Activated naive CD8-positive, alpha-beta T cell treated with anti-CD3 and anti-CD28 coated beads for 36 hours (primary cell): ENCODE measurements around the gene ARHGAP35. TPM values are rescaled to one million over a fixed set of nuclear protein-coding genes. Genes with fewer than 3 reads are reported as not detected.
"Not testable (repeated sequence)": the region's sequence is repeated elsewhere in the genome, so short reads cannot be mapped to it uniquely, and the experiment has no call there.

Experiments used
- DNase-seq: peaks from one replicate; pipeline ENCODE4 v3.0.0; 2021
- H3K27ac Mint-ChIP-seq: one replicate; pipeline ENCODE4 v1.8.0; 2022; ENCODE audit warnings: mild to moderate bottlenecking, moderate library complexity, mixed read lengths
- H3K27me3 Mint-ChIP-seq: one replicate; pipeline ENCODE4 v1.8.0; 2022; ENCODE audit warnings: mild to moderate bottlenecking, mixed read lengths
- H3K36me3 Mint-ChIP-seq: one replicate; pipeline ENCODE4 v1.8.0; 2021; ENCODE audit warnings: mild to moderate bottlenecking, mixed read lengths
- H3K4me1 Mint-ChIP-seq: one replicate; pipeline ENCODE4 v1.8.0; 2021; ENCODE audit warnings: mixed read lengths
- H3K4me3 Mint-ChIP-seq: one replicate; pipeline ENCODE4 v1.8.0; 2022; ENCODE audit warnings: mild to moderate bottlenecking, moderate library complexity, mixed read lengths
- H3K9me3 Mint-ChIP-seq: one replicate; pipeline ENCODE4 v1.8.0; 2022; ENCODE audit warnings: mixed read lengths
- total RNA-seq, 2 experiments: library from RNA; stranded (reverse); gene quantifications; one replicate each; pipeline ENCODE4 v1.2.3, GENCODE V29; 2021

ARHGAP35 gene
- total RNA-seq, 2 experiments from 2014 or later: 13.6 to 13.7 TPM

DNA sequence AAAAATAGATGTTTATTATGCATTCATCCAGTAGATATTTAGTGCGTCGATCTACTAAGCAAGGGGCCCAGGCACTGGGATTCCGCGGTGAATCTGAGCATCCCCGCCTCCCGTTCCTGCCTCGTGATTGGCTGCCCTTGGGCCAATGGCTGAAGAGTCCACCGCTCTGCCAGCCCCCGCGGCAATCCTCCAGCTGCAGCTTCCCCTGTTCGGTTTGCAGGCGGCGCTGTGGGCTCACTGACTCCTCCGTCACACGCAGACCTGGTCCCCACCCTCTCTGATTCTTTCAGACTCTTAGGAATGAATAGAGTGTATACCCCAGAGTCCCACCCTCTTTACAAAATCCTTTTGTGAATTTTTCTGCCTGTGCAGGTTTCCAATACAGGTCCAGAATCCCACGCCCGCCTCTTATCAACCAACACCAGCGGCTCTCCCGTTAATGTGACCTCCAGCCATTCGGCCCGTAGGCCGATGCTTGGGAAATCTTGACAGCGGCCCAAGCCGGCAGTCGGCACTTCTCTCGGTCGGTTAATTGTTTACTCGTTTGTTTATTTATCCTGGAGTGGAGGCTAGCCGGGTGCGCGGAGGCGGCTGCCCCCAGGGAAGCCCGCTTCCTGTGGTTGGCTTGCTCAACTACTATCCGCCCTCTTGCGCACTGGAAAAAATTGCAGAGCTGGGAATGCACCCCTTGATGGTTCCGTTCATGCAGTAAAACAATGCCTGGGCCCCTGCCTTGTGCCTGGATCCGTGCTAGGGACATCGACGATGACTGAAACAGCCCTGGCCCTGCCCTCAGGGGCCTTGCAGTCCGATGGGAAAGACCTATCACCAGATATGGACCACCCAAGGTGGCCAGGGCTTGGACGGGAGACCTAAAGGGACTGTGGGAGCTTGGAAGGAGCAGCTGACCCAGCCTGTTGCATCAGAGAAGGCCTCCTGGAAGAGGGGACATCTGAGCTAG lies 4.5 kb upstream of the ARHGAP35 start:
- H3K27me3 Mint-ChIP-seq: peaks cover 3% of the 10 kb centered on the region

DNA sequence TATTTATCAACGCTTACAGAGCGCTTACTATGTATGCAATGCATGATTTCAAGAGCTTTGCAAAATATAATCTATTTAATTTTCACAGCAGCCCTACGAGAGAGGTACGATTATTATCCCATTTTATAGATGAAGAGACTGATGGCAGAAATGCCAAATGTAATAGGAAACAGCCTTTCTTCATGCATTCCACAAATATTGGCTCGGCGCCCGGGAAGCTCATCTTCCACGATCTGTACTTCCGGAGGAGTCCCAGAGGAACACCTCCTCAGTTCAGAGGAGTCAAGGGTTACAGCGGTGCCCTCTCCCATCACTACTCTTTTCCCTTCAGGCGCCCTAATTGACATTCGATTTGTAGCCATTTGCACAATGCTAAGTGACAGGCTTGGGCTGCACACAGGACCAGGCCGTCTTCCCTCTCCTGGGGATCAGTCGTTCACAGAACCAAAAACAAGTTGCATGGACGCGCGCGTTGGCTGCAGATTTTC lies 1.1 kb upstream of the ARHGAP35 start:
- H3K9me3 Mint-ChIP-seq: peaks cover 3% of the 10 kb centered on the region
- peak overlapping the region; percentile 94 for H3K27ac Mint-ChIP-seq
- DNase-seq: no peak
- H3K4me3 Mint-ChIP-seq: peak overlapping the region; percentile 76
- H3K27me3 Mint-ChIP-seq: no peaks in the 10 kb centered on the region
- H3K4me1 Mint-ChIP-seq: peaks cover 20% of the 10 kb centered on the region
- H3K36me3 Mint-ChIP-seq: peaks cover 4% of the 10 kb centered on the region

More for the DNA sequence above, 4.5 kb upstream of the ARHGAP35 start:
- H3K36me3 Mint-ChIP-seq: peaks cover 4% of the 10 kb centered on the region
- peaks cover 3% of the 10 kb centered on the region for H3K9me3 Mint-ChIP-seq
- peak overlapping the region; percentile 81 for H3K27ac Mint-ChIP-seq
- peaks cover 18% of the 10 kb centered on the region for H3K4me1 Mint-ChIP-seq
- peak overlapping the region; percentile 68 for H3K4me3 Mint-ChIP-seq
- peak; percentile 92 for DNase-seq

DNA sequence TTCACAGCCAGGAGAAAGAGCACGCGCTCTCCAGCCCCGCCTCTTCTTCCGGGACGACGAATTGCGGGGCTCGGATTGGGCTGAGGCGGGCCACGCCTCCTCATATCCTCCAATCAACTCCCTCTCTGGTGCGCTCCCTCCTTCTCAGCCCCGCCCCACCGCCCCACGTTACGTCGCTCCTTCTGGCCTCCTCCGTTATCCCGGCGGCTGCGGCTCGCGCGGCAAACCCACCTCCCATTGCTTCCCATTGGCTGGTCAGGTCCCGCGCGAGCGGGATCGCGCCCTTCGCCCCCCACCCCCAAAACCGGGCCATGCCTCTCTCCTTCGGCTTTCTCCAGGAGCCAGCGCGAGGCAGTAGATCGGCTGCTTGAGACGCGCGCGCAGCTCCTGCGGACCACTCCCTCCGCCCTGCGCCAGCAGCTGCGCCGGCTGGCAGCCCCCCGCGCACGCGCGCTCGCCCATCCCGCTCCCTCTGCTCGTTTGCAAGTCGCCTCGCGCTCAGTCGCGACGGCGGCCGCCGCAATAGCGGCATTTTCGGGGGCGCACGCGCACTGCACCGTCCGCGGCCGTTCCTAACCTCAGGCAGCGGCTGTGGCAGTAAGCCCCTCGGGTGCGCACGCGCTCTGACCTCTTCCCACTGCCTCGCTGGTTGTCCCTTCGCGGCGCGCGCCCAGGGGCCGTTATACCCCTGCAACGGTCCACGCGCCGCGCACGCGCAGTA lies 512 bp upstream of the ARHGAP35 start:
- H3K9me3 Mint-ChIP-seq: peaks cover 3% of the 10 kb centered on the region

DNA sequence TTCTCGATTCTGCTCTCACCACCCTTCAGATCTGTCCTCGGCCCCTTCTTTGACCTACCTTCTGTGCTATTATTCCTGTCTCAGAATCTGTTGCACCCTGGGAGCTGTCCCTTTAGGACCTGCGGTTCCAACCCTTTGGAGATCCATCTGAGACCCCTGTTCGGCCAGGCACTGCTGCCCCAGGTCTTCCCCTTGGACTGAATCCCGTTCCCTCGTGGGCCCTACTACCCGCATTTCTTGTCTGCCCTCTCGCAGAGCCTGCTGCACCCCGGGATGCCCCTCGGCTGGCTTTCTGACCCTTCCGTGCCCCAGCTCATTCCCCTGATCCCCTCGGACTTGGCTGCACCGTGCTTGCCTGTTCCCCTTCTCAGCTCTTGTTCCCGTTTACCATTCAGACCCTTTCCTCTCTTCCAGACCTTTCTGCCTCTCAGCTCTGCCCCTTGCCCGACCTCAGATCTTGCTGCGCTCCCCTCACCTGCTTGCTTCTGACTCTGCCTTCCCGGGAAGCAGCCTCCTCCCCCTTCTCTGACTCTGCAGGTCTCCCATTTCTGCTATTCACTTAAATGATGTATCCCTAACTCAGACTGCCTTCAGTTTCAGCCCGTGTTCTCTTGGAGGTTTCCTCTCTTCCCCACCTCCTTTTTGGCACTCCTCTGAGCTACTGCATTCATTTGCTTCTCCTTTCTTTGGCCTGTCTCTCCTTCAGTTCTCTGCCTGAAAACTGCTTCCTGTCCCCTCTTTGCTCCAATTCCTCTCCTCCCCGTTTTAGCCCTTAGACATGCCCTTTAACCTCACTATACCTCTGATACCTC lies 1.1 kb downstream of the ARHGAP35 start:
- Mint-ChIP-seq H3K27me3 (no peaks in the 10 kb centered on the region), H3K36me3 (peaks cover 8% of the 10 kb centered on the region), H3K4me3 (no peak overlapping the region), H3K9me3 (peaks cover 3% of the 10 kb centered on the region), H3K4me1 (peaks cover 19% of the 10 kb centered on the region), H3K27ac (no peak overlapping the region)
- no peak for DNase-seq

More for the DNA sequence above, 512 bp upstream of the ARHGAP35 start:
- peak; percentile 97 for DNase-seq
- peak overlapping the region; percentile 94 for H3K27ac Mint-ChIP-seq
- H3K4me1 Mint-ChIP-seq: peaks cover 25% of the 10 kb centered on the region
- no peaks in the 10 kb centered on the region for H3K27me3 Mint-ChIP-seq
- H3K36me3 Mint-ChIP-seq: peaks cover 4% of the 10 kb centered on the region
- H3K4me3 Mint-ChIP-seq: peak overlapping the region; percentile 76

DNA sequence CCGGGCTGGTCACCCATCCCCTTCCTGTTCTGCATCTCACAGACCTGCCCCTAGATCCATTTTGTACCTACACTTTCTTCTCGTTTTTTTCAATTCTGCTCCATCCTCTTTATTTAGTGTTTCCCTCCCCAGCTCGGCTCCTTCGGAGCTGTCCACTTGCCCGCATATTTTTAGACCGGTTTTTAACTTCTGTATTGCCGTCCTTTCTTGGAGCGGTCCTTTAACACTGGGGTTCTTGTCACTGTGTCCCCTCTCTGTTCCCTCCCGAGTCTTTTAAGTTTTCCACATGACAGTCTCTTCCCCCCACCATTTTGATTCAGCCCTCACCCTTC lies 1.7 kb downstream of the ARHGAP35 start:
- Mint-ChIP-seq H3K4me1 (peaks cover 24% of the 10 kb centered on the region), H3K9me3 (peaks cover 3% of the 10 kb centered on the region), H3K4me3 (no peak overlapping the region), H3K27me3 (no peaks in the 10 kb centered on the region), H3K27ac (no peak overlapping the region), H3K36me3 (peaks cover 8% of the 10 kb centered on the region)
- no peak for DNase-seq

DNA sequence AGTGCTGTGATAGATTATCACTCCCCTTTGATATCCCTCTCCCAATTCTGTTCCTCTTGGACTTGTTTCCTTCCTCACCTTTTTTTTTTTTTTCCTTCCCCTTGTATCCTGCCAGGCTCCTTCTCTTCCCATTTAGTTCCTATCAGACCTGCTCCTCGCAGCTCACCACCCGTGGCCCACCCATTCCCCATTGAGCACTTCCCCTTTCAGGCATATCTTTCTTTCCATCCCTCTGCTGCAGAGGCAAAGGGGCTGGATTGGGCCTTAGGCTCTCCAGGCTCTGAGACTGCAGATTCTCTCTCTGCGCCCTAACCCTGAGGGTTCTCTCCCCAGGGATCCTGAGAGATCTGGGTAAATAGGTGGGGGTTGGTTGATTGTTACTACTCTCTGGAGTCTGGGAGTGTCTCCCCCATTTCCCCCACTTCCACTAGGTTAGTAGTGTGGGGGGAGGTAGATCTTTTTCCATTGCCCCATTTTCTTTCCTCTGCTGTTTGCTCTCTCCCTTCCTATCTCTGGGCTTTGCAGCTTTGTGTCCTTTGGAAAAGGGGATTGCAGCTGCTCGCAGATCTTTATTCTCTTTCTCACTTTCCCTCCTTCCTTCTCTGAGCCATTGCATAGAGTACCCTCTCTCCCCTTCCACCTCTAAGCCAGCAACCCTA lies 2.3 kb downstream of the ARHGAP35 start:
- Mint-ChIP-seq H3K4me1 (peaks cover 26% of the 10 kb centered on the region), H3K27ac (no peak overlapping the region), H3K36me3 (peaks cover 8% of the 10 kb centered on the region), H3K27me3 (no peaks in the 10 kb centered on the region), H3K4me3 (no peak overlapping the region), H3K9me3 (peaks cover 3% of the 10 kb centered on the region)
- no peak for DNase-seq

DNA sequence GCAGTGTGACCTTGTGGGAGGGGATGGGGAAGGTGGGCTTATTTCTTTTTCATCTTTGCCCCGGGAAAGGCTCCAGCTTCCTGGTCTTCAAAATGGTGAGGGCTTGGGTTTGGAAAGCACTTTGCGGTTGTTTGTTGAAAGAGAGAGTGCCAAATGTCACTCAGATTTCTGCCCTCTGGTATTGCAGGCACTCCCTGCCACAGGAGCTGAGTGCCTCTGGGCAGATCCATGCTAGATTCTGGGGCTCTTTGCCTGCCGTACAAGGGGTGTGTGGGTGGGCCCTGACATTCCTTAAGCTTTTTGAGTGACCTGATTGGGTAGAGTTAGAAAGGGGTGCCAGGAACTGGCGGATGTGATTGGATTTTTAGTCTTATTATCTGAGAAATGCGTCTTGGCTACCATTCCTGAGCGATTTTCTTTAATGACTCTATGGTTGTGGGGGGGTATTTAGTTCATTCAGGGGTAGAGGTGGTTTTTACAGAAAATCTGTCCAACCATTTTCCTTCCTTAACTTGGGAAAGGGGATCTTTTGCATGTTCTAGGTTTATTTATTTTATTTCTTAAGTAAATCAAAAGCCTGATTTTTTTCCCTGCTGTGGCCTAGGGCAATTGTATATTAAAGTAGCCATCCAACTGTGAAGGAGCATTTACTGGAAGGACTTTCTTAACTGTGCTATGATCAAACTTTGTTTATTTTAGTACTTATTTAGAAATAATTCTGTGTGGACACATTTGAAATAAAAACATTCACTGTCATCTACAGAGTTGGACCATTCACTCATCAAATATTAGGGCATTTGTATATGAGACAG lies 3.2 kb downstream of the ARHGAP35 start:
- Mint-ChIP-seq H3K27ac (no peak overlapping the region), H3K4me1 (peaks cover 31% of the 10 kb centered on the region), H3K4me3 (no peak overlapping the region), H3K27me3 (no peaks in the 10 kb centered on the region), H3K9me3 (peaks cover 3% of the 10 kb centered on the region), H3K36me3 (peaks cover 10% of the 10 kb centered on the region)
- no peak for DNase-seq

DNA sequence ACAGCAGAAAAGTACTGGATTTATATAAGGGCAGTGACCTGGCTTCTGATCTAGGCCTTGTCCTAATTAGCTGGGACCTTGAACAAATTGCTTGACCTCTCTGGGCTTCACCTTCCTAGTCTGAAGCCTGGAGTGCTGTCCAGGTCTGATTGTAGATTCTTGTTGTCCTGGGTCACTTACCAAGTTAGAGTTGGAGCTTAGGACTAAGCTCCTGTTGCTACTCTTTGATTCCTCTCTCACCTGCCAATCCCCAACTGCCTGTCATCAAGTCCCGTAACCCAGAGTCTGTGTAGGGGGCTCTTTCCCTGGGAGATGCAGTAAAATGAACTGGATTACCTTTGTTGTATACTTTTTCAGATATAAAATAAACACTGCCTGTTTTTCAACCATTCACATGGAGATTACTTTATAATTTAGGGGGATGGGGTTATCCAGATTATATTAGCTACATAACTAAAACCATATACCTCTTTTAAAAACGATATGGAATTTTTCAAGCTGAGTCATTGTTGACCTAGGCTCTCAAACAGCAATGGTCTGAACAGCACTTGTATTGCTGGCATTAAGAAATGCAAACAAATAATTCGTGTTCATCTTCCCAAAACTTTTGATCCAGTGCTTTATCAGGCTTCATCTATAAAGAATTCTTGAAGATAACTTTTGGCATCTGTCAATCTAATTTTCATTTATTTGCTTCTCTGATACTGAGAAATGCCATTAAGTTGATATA lies 5.8 kb downstream of the ARHGAP35 start:
- H3K9me3 Mint-ChIP-seq: no peaks in the 10 kb centered on the region
- no peak overlapping the region for H3K27ac Mint-ChIP-seq
- H3K4me1 Mint-ChIP-seq: peaks cover 30% of the 10 kb centered on the region
- peaks cover 6% of the 10 kb centered on the region for H3K36me3 Mint-ChIP-seq
- H3K27me3 Mint-ChIP-seq: no peaks in the 10 kb centered on the region
- DNase-seq: no peak
- no peak overlapping the region for H3K4me3 Mint-ChIP-seq

DNA sequence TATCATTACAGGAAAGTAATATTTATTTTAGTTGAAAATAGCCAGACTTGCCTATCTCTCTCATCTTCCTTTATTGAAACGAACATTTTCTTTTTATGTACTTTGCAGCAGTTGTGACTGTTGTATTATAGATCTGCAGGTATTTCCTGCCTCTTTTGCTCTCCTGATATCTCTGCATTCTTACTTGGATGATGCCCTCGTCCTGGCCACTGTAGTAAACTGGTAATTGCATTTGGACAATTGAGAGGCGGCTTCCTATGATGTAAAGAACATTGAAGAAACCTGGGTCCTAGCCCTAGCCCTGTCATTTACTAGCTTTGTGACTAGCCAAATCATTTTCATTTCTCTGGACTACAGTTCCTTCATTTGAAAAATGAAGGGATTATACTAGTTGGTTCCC lies 6.4 kb downstream of the ARHGAP35 start:
- no peak overlapping the region for H3K4me3 Mint-ChIP-seq
- DNase-seq: no peak
- no peaks in the 10 kb centered on the region for H3K9me3 Mint-ChIP-seq
- no peak overlapping the region for H3K27ac Mint-ChIP-seq
- H3K27me3 Mint-ChIP-seq: no peaks in the 10 kb centered on the region
- peaks cover 30% of the 10 kb centered on the region for H3K4me1 Mint-ChIP-seq
- H3K36me3 Mint-ChIP-seq: peaks cover 6% of the 10 kb centered on the region

DNA sequence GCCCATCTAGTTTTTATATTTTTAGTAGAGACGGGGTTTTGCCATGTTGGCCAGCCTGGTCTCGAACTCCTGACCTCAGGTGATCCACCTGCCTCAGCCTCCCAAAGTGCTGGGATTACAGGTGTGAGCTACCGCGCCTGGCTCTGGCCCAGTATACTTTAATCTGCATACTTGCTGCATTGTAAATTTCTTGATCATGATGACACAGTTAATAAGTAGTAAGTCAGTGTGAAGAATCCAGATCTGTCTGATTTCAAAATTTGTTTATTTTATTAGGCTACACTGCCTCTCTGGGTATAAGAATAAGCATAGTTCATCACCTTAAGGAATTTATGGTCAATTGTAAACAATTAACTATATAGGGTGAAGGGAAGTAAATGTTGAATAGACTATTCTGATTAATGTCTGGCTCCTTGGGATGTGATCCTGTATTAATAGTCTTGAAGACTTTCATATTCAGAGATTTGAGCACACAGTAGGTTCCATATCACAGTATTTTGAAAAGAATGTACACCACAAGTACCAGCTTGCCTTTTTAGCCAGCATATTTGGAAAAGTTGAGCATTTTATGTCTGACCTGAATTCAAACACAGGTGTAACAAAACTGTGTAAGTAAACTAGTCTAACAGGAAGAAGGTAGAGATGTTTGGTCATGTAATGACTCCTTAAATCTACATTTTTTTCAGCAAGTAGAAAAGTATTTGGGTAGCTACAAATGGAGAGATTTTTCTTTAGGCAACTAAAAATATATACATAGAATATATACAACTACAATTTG lies 7.4 kb downstream of the ARHGAP35 start:
- no peak for DNase-seq
- Mint-ChIP-seq H3K36me3 (peaks cover 6% of the 10 kb centered on the region), H3K27me3 (no peaks in the 10 kb centered on the region), H3K4me3 (no peak overlapping the region), H3K4me1 (peaks cover 34% of the 10 kb centered on the region), H3K27ac (no peak overlapping the region), H3K9me3 (no peaks in the 10 kb centered on the region)

DNA sequence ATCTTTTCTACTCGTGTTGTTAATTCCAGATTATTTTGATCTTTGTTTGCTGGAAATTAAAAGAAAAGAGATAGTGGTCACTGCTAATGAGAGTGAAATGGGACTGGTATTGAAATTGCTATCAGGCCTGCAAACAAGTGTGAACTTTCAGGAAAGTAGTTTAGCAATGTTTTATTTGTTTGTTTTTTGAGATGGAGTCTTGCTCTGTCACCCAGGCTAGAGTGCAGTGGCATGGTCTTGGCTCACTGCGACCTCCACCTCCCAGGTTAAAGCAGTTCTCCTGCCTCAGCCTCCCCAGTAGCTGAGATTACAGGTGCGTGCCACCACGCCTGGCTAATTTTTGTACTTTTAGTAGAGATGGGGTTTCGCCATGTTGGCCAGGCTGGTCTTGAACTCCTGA lies 10.4 kb downstream of the ARHGAP35 start:
- H3K27me3 Mint-ChIP-seq, DNase-seq, H3K4me3 Mint-ChIP-seq, H3K36me3 Mint-ChIP-seq, H3K27ac Mint-ChIP-seq, H3K9me3 Mint-ChIP-seq: not testable (repeated sequence)
- peaks cover 26% of the 10 kb centered on the region for H3K4me1 Mint-ChIP-seq

DNA sequence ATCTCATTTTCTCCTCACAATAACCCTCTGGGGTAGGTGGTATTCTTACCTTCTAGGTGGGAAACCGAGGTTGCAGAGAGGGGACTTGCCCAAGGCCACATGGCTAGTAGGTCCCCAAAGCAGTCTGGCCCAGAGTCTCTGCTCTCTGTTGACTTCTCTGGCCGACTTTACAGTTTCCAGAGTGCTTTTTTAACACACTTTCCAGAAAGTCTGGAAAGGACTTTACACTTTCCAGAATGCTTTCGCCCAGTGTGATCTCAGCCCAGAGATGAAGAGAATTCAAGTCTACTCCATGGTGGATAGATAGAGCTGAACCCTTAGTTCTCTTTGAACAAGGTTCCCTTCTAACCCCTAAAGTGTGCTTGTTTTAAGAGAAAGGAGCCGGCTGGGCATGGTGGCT lies 12.2 kb downstream of the ARHGAP35 start:
- Mint-ChIP-seq H3K4me3 (no peak overlapping the region), H3K27me3 (no peaks in the 10 kb centered on the region), H3K36me3 (peaks cover 2% of the 10 kb centered on the region), H3K27ac (no peak overlapping the region), H3K4me1 (peaks cover 14% of the 10 kb centered on the region), H3K9me3 (no peaks in the 10 kb centered on the region)
- DNase-seq: no peak

DNA sequence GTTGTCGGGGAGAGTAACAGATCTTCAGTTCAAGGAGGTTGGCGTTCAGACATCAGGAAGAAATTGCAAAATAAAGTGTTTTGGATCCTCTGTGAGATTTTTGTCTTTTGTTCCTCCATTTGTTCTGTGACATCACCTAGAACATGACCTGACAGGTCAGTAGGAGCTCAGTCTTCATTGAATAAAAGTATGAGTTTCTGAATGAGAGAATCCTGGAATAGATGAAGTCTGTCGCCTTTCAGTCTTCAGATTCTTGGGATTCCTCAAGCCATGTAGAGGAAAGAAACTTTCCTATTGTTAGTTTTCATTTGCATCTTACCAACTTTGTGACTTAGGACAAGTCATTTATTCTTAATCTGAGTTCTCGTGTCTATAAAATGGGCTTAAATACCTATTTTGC lies 14.4 kb downstream of the ARHGAP35 start:
- DNase-seq: no peak
- Mint-ChIP-seq H3K27ac (no peak overlapping the region), H3K27me3 (no peaks in the 10 kb centered on the region), H3K4me3 (no peak overlapping the region), H3K36me3 (no peaks in the 10 kb centered on the region), H3K4me1 (peaks cover 10% of the 10 kb centered on the region), H3K9me3 (no peaks in the 10 kb centered on the region)
